Ovary (tissue), 3 donors: ENCODE data around the gene PRDM15.

Experiments used
- EP300 ChIP-seq: sonication (generic); formaldehyde crosslinking; IDR thresholded peaks from one replicate; pipeline ENCODE4 v1.6.1; 2017; ENCODE audit warnings: antibody characterized with exemption
- POLR2A ChIP-seq: fragments of 450-650 bp; IDR thresholded peaks from one replicate; pipeline ENCODE4 v1.6.1; 2017; ENCODE audit warnings: antibody characterized with exemption, mild to moderate bottlenecking, moderate library complexity
- TF ChIP-seq, protein P1 (sequence below), 3 donors: fragments of 450-650 bp in 2 of 3; fragments of 200-600 bp in 1 of 3; IDR thresholded peaks; one replicate each; pipeline versions ENCODE4 v1.5.1 to v1.8.0; 2016 to 2022; ENCODE audit warnings: antibody characterized with exemption in 3 of 3, mild to moderate bottlenecking in 1 of 3
- donor health status: DM: no; HTN: no; CAD: no.

DNA sequence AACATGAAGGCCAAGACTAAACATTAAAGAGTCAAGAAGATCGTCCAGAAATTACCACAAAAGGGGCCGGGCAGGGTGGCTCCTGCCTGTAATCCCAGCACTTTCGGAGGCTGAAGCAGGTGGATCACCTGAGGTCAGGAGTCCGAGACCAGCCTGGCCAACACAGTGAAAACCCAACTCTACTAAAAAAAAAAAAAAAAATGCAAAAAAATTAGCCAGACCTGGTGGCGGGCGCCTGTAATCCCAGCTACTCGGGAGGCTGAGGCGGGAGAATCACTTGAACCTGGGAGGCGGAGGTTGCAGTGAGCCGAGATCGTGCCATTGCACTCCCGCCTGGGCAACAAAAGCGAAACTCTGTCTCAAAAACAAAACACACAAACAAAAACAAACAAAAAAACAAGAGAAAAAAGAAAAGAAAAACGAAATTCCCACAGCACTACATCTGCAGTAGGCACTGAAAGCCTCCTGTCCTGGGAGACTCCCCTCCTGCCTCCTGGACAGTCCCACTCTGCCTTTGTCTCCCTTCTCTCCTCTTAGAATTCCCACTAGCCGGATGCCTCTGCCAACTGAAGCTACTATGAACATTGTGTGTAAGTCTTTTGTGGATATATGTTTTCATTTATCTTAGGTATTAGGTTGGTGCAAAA, 94.6 kb downstream of the PRDM15 start:
- TF ChIP-seq, protein P1, sequence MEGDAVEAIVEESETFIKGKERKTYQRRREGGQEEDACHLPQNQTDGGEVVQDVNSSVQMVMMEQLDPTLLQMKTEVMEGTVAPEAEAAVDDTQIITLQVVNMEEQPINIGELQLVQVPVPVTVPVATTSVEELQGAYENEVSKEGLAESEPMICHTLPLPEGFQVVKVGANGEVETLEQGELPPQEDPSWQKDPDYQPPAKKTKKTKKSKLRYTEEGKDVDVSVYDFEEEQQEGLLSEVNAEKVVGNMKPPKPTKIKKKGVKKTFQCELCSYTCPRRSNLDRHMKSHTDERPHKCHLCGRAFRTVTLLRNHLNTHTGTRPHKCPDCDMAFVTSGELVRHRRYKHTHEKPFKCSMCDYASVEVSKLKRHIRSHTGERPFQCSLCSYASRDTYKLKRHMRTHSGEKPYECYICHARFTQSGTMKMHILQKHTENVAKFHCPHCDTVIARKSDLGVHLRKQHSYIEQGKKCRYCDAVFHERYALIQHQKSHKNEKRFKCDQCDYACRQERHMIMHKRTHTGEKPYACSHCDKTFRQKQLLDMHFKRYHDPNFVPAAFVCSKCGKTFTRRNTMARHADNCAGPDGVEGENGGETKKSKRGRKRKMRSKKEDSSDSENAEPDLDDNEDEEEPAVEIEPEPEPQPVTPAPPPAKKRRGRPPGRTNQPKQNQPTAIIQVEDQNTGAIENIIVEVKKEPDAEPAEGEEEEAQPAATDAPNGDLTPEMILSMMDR (IDR thresholded peaks at IDR 0.05) = no peak
- TF ChIP-seq EP300 (no peak), POLR2A (no peak)
